Liver (tissue), 9 donors: ENCODE data around the gene SEMA3B. TPM values are rescaled to one million over a fixed set of nuclear protein-coding genes. Genes with fewer than 3 reads are reported as not detected.

Experiments used
- DNase-seq: peaks from one replicate; pipeline ENCODE4 v3.0.0-alpha.2; 2017; ENCODE audit warnings: low spot score
- H3K27ac ChIP-seq, 2 donors: one replicate each; pipeline ENCODE4 v1.7.0; 2013; ENCODE audit warnings: inconsistent platforms in 2 of 2, low read length in 2 of 2, control low read depth in 1 of 2, low read depth in 1 of 2, mild to moderate bottlenecking in 1 of 2
- H3K27me3 ChIP-seq, 4 donors: one replicate each; pipeline versions ENCODE4 v1.6.1 to v1.7.0; 2013; ENCODE audit warnings: low read length in 3 of 4, inconsistent platforms in 1 of 4, mild to moderate bottlenecking in 1 of 4, moderate library complexity in 1 of 4; ENCODE audit not compliant: control insufficient read depth in 4 of 4, insufficient read depth in 4 of 4
- H3K36me3 ChIP-seq, 4 donors: one replicate each; pipeline versions ENCODE4 v1.6.1 to v1.7.0; 2013; ENCODE audit warnings: low read length in 3 of 4, mild to moderate bottlenecking in 3 of 4, low read depth in 1 of 4, moderate library complexity in 1 of 4; ENCODE audit not compliant: control insufficient read depth in 4 of 4, insufficient read depth in 3 of 4
- H3K4me1 ChIP-seq, 4 donors: one replicate each; pipeline versions ENCODE4 v1.6.1 to v1.7.0; 2013; ENCODE audit warnings: low read length in 3 of 4, mild to moderate bottlenecking in 3 of 4, moderate library complexity in 1 of 4; ENCODE audit not compliant: control insufficient read depth in 4 of 4, insufficient read depth in 4 of 4
- H3K4me3 ChIP-seq, 3 donors: one replicate each; pipeline versions ENCODE4 v1.6.1 to v1.7.0; 2013; ENCODE audit warnings: low read length in 3 of 3, control low read depth in 1 of 3, low read depth in 1 of 3, mild to moderate bottlenecking in 1 of 3
- H3K9ac ChIP-seq, 2 donors: one replicate each; pipeline ENCODE4 v1.7.0; 2013; ENCODE audit warnings: low read length in 2 of 2, mild to moderate bottlenecking in 2 of 2, moderate library complexity in 2 of 2, control low read depth in 1 of 2, low read depth in 1 of 2
- H3K9me3 ChIP-seq, 4 donors: one replicate each; pipeline versions ENCODE4 v1.6.1 to v1.7.0; 2013; ENCODE audit warnings: low read length in 3 of 4; ENCODE audit not compliant: control insufficient read depth in 4 of 4
- EGR1 ChIP-seq, 2 donors: IDR thresholded peaks; 2 replicates each; pipeline ENCODE4 v1.6.1; 2016 to 2018; ENCODE audit warnings: antibody characterized with exemption in 2 of 2, low read depth in 2 of 2
- FOXA2 ChIP-seq: IDR thresholded peaks from 2 replicates; pipeline ENCODE4 v1.6.1; 2016; ENCODE audit warnings: antibody characterized with exemption
- HNF4A ChIP-seq, 2 donors: conservative IDR thresholded peaks; 2 replicates each; pipeline ENCODE4 v1.6.1; 2016; ENCODE audit warnings: antibody characterized with exemption in 2 of 2, mild to moderate bottlenecking in 2 of 2
- HNF4G ChIP-seq: IDR thresholded peaks from 2 replicates; pipeline ENCODE4 v1.6.1; 2016; ENCODE audit warnings: antibody characterized with exemption
- JUND ChIP-seq, 2 donors: IDR thresholded peaks; 2 replicates each; pipeline ENCODE4 v1.6.1; 2016; ENCODE audit warnings: antibody characterized with exemption in 2 of 2
- RAD21 ChIP-seq, 2 donors: IDR thresholded peaks; 2 replicates each; pipeline ENCODE4 v1.6.1; 2016; ENCODE audit warnings: antibody characterized with exemption in 2 of 2, mild to moderate bottlenecking in 2 of 2
- RXRA ChIP-seq, 2 donors: IDR thresholded peaks; 2 replicates each; pipeline ENCODE4 v1.6.1; 2017 to 2018; ENCODE audit warnings: antibody characterized with exemption in 2 of 2, mild to moderate bottlenecking in 1 of 2
- SP1 ChIP-seq: IDR thresholded peaks from 2 replicates; pipeline ENCODE4 v1.6.1; 2018; ENCODE audit warnings: antibody characterized with exemption, mild to moderate bottlenecking
- TAF1 ChIP-seq: conservative IDR thresholded peaks from 2 replicates; pipeline ENCODE4 v1.6.1; 2016; ENCODE audit warnings: antibody characterized with exemption, mild to moderate bottlenecking
- YY1 ChIP-seq: IDR thresholded peaks from 2 replicates; pipeline ENCODE4 v1.6.1; 2016; ENCODE audit warnings: antibody characterized with exemption, mild to moderate bottlenecking
- WGBS: extraction: QIAGEN DNeasy Blood & Tissue Kit; methylation state at CpG from one replicate; pipeline ENCODE4 v1.1.7; 2013; 5-methylcytosine and 5-hydroxymethylcytosine counted together
- polyA plus RNA-seq, 2 donors: library from polyadenylated mRNA; stranded (reverse) in 1 of 2; unstranded in 1 of 2; fragments of 200-250 nt in 1 of 2; fragments of >200 nt in 1 of 2; fragmentation: Nextera tagmentation in 1 of 2; extraction: Ambion mirVana in 1 of 2; gene quantifications; one replicate each; pipeline versions ENCODE4 v1.2.1 to v1.2.3, GENCODE V29; 2013 to 2015
- total RNA-seq, 2 donors: library from RNA; depleted of rRNA; stranded (reverse); fragments of >200 nt; gene quantifications; one replicate each; pipeline ENCODE4 v1.2.3, GENCODE V29; 2014
- TF ChIP-seq, protein P1 (sequence below): fragments of 150-350 bp; IDR thresholded peaks from 2 replicates; pipeline ENCODE4 v1.5.1; 2017; ENCODE audit warnings: improper control_type of control experiment, low read depth, low read length; ENCODE audit not compliant: missing input control
- TF ChIP-seq, protein P2 (sequence below): IDR thresholded peaks from 2 replicates; pipeline ENCODE4 v1.6.1; 2016; ENCODE audit warnings: antibody characterized with exemption
- TF ChIP-seq, protein P3 (sequence below): IDR thresholded peaks from 2 replicates; pipeline ENCODE4 v1.6.1; 2016; ENCODE audit warnings: antibody characterized with exemption
- TF ChIP-seq, protein P4 (sequence below): IDR thresholded peaks from 2 replicates; pipeline ENCODE4 v1.6.1; 2016; ENCODE audit warnings: antibody characterized with exemption
- donor health status: healthy.
- donor health status: healthy.
- donor health status: healthy.
- donor health status: healthy.
- donor health status: healthy.

The SEMA3B gene
- total and polyA plus RNA-seq, 4 donors = 0.40 to 1.5 (median 0.93) TPM

DNA sequence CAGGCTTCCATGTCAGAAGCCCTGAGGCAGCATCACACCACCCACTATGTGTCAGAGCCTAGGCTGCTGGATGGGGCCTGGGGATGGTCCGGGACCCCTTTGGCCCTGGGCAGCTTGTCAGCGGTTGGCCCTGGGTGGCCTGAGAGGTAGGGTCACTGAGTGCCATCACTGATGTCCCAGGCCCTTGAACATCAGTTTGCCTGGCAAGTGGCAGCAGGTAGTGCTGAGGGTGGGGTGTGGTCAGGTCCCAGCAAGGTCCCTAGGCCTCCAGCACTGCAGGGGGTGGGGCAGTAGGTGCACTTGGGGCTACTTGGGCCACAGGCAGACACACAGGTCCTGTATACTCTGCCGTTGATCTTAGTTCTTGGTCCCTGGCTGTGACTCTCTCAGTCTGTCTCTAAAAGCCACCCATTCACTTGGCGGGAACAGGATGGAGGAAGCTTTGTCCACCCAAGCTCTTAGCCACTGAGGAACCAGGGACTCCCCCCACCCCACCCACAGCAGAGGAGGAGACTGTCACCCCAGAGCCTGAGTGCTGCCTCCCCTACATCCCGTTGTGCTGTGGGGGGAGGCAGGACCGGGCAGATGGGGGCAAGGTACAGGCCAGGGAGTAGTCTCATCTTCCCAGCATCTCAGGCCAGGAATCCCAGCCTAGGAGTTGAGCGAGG, 27.1 kb upstream of the SEMA3B start:
- 70% methylated on average over 7 of the region's 7 CpGs for WGBS
- Histone ChIP-seq H3K36me3 (no peaks in the 10 kb centered on the region), H3K27me3 (no peaks in the 10 kb centered on the region), H3K4me1 (peaks cover 19 to 91% (median 72%) of the 10 kb centered on the region in 4 donors), H3K9ac (no peak overlapping the region), H3K27ac (peak overlapping the region; percentile 83 to 87), H3K4me3 (no peak overlapping the region), H3K9me3 (no peaks in the 10 kb centered on the region)
- TF ChIP-seq YY1 = no peak
- no peak for TF ChIP-seq TAF1
- no peak for TF ChIP-seq JUND (IDR thresholded peaks at IDR 0.05)
- TF ChIP-seq, protein P1, sequence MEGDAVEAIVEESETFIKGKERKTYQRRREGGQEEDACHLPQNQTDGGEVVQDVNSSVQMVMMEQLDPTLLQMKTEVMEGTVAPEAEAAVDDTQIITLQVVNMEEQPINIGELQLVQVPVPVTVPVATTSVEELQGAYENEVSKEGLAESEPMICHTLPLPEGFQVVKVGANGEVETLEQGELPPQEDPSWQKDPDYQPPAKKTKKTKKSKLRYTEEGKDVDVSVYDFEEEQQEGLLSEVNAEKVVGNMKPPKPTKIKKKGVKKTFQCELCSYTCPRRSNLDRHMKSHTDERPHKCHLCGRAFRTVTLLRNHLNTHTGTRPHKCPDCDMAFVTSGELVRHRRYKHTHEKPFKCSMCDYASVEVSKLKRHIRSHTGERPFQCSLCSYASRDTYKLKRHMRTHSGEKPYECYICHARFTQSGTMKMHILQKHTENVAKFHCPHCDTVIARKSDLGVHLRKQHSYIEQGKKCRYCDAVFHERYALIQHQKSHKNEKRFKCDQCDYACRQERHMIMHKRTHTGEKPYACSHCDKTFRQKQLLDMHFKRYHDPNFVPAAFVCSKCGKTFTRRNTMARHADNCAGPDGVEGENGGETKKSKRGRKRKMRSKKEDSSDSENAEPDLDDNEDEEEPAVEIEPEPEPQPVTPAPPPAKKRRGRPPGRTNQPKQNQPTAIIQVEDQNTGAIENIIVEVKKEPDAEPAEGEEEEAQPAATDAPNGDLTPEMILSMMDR = no peak
- no peak for TF ChIP-seq HNF4G
- TF ChIP-seq, protein P2, sequence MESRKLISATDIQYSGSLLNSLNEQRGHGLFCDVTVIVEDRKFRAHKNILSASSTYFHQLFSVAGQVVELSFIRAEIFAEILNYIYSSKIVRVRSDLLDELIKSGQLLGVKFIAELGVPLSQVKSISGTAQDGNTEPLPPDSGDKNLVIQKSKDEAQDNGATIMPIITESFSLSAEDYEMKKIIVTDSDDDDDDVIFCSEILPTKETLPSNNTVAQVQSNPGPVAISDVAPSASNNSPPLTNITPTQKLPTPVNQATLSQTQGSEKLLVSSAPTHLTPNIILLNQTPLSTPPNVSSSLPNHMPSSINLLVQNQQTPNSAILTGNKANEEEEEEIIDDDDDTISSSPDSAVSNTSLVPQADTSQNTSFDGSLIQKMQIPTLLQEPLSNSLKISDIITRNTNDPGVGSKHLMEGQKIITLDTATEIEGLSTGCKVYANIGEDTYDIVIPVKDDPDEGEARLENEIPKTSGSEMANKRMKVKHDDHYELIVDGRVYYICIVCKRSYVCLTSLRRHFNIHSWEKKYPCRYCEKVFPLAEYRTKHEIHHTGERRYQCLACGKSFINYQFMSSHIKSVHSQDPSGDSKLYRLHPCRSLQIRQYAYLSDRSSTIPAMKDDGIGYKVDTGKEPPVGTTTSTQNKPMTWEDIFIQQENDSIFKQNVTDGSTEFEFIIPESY = no peak
- TF ChIP-seq, protein P3, sequence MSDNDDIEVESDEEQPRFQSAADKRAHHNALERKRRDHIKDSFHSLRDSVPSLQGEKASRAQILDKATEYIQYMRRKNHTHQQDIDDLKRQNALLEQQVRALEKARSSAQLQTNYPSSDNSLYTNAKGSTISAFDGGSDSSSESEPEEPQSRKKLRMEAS = no peak
- TF ChIP-seq SP1 = no peak
- no peak for TF ChIP-seq FOXA2
- TF ChIP-seq, protein P4, sequence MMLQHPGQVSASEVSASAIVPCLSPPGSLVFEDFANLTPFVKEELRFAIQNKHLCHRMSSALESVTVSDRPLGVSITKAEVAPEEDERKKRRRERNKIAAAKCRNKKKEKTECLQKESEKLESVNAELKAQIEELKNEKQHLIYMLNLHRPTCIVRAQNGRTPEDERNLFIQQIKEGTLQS = no peak
- no peak for DNase-seq

DNA sequence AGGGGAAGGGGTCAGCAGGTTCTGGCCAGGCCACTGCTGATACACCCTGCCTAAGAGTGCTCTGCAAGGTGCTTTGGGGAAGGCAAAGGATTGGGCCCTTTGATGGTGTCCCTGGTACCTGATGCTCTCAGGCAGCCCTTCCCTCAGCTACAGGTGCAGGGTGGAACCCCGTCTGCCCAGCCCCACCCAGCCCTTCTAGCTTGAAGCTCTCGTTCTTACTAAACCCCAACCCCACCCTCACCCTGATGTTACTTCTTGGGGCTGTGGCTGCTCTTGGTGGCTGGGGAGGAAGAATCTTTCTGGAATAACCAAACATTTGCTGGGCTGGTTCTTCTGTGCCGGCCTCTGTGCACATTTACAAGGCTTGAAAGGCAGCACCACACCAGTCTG, 26.6 kb upstream of the SEMA3B start:
- no peak for DNase-seq
- TF ChIP-seq HNF4A (conservative IDR thresholded peaks at IDR 0.05) (no peak), YY1 (no peak), TAF1 (no peak), EGR1 (IDR thresholded peaks at IDR 0.05; ENCODE audit: low read depth in 2 of 2) (no peak), RAD21 (IDR thresholded peaks at IDR 0.05) (no peak), SP1 (no peak), RXRA (IDR thresholded peaks at IDR 0.05) (no peak)
- H3K27ac ChIP-seq = peak overlapping the region; percentile 83 to 87
- H3K9me3 ChIP-seq = no peaks in the 10 kb centered on the region
- 61% methylated on average over 3 of the region's 3 CpGs for WGBS
- H3K27me3 ChIP-seq = no peaks in the 10 kb centered on the region
- no peak overlapping the region for H3K4me3 ChIP-seq
- no peaks in the 10 kb centered on the region for H3K36me3 ChIP-seq
- H3K9ac ChIP-seq = no peak overlapping the region
- H3K4me1 ChIP-seq = peaks cover 18 to 91% (median 72%) of the 10 kb centered on the region in 4 donors
